Naive thymus-derived CD8-positive, alpha-beta T cell (primary cell): Measurements from ENCODE around the gene DENND1B. TPM values are rescaled to one million over a fixed set of nuclear protein-coding genes. Genes with fewer than 3 reads are reported as not detected.

Source experiments
- ATAC-seq, 2 donors: fragments of 150-1000 bp; cut with Tn5 transposase in 1 of 2; sonication (Bioruptor Pico), chemical (Tn5 transposase) in 1 of 2; 1 replicate in 1 of 2; 2 replicates in 1 of 2; pipeline ENCODE4 v1.10.0; 2021; ENCODE audit warnings: mild to moderate bottlenecking in 2 of 2, moderate library complexity in 2 of 2
- POLR2A ChIA-PET: fragments of 350-600 bp; sonication (Branson Sonifier 250); formaldehyde crosslinking; loops from one replicate; lab custom pipeline; 2021; ENCODE audit warnings: antibody characterized with exemption; lab: Charles Lee
- DNase-seq, 10 donors: peaks; one replicate each; pipeline versions ENCODE4 v3.0.0 to v3.0.0-alpha.2; 2020 to 2022
- H3K27ac Mint-ChIP-seq, 10 donors: one replicate each; pipeline ENCODE4 v1.8.0; 2020 to 2022; ENCODE audit warnings: mild to moderate bottlenecking in 10 of 10, mixed read lengths in 10 of 10, moderate library complexity in 4 of 10, inconsistent platforms in 1 of 10
- H3K27me3 Mint-ChIP-seq, 5 donors: one replicate each; pipeline ENCODE4 v1.8.0; 2021 to 2022; ENCODE audit warnings: mixed read lengths in 5 of 5
- H3K36me3 Mint-ChIP-seq, 3 donors: one replicate each; pipeline ENCODE4 v1.8.0; 2020 to 2022; ENCODE audit warnings: mixed read lengths in 3 of 3, mild to moderate bottlenecking in 2 of 3, inconsistent platforms in 1 of 3
- H3K4me1 Mint-ChIP-seq, 4 donors: one replicate each; pipeline ENCODE4 v1.8.0; 2021 to 2022; ENCODE audit warnings: mixed read lengths in 4 of 4
- H3K4me3 Mint-ChIP-seq, 10 donors: one replicate each; pipeline ENCODE4 v1.8.0; 2020 to 2022; ENCODE audit warnings: mild to moderate bottlenecking in 10 of 10, mixed read lengths in 10 of 10, moderate library complexity in 6 of 10, inconsistent platforms in 1 of 10
- H3K9me3 Mint-ChIP-seq, 9 donors: one replicate each; pipeline ENCODE4 v1.8.0; 2020 to 2022; ENCODE audit warnings: mixed read lengths in 9 of 9, mild to moderate bottlenecking in 3 of 9, inconsistent platforms in 1 of 9, moderate library complexity in 1 of 9
- polyA plus RNA-seq, 3 donors: library from polyadenylated mRNA; unstranded; fragments of 300-500 nt; fragmentation: Illumina TruSeq; gene quantifications; one replicate each; pipeline ENCODE4 v1.2.3, GENCODE V29; 2021
- total RNA-seq, 8 experiments: library from RNA in 2 of 8; stranded (reverse) in 2 of 8; gene quantifications; one replicate each; pipeline ENCODE4 v1.2.3 and lab custom pipeline; 2021 to 2026

The DENND1B gene
- total and polyA plus RNA-seq, 5 experiments from 2014 or later, result 5.5 to 14.0 (median 9.4) TPM

GRCh38 chr1:197800379-197801110 lies 25.3 kb upstream of the DENND1B start:
- ATAC-seq (no peak), DNase-seq (no peak)
- Mint-ChIP-seq H3K36me3 (peaks cover 3 to 31% (median 27%) of the 10 kb centered on the region in 3 donors), H3K9me3 (peaks cover 14 to 45% (median 31%) of the 10 kb centered on the region in 9 donors), H3K27ac (no peak overlapping the region), H3K4me3 (no peak overlapping the region), H3K4me1 (no peaks in the 10 kb centered on the region), H3K27me3 (peaks cover 0 to 10% (median 0%) of the 10 kb centered on the region in 5 donors)
- POLR2A ChIA-PET, result no interaction called here

- ATAC-seq (no peak), DNase-seq (no peak)
- peaks cover 3 to 33% (median 33%) of the 10 kb centered on the region in 3 donors for H3K36me3 Mint-ChIP-seq
- H3K4me3 Mint-ChIP-seq, result no peak overlapping the region
- H3K4me1 Mint-ChIP-seq, result no peaks in the 10 kb centered on the region
- POLR2A ChIA-PET, result no interaction called here
- H3K27ac Mint-ChIP-seq, result no peak overlapping the region
- peaks cover 14 to 48% (median 33%) of the 10 kb centered on the region in 9 donors for H3K9me3 Mint-ChIP-seq
- peaks cover 0 to 10% (median 0%) of the 10 kb centered on the region in 5 donors for H3K27me3 Mint-ChIP-seq
Measured at GRCh38 chr1:197799271-197799670, 24.0 kb upstream of the DENND1B start.

- ATAC-seq, result no peak
- no peak overlapping the region for H3K27ac Mint-ChIP-seq
- POLR2A ChIA-PET, result no interaction called here
Measured at GRCh38 chr1:197798492-197798891, 23.2 kb upstream of the DENND1B start.

GRCh38 chr1:197797010-197797409 lies 21.7 kb upstream of the DENND1B start:
- Mint-ChIP-seq H3K36me3 (peaks cover 3 to 37% (median 33%) of the 10 kb centered on the region in 3 donors), H3K9me3 (peaks cover 14 to 48% (median 33%) of the 10 kb centered on the region in 9 donors), H3K27me3 (peaks cover 0 to 10% (median 0%) of the 10 kb centered on the region in 5 donors), H3K4me3 (no peak overlapping the region), H3K4me1 (no peaks in the 10 kb centered on the region), H3K27ac (no peak overlapping the region)
- DNase-seq (no peak), ATAC-seq (no peak)
- POLR2A ChIA-PET, result no interaction called here

More at GRCh38 chr1:197798492-197798891, 23.2 kb upstream of the DENND1B start:
- H3K36me3 Mint-ChIP-seq, result peaks cover 3 to 33% (median 33%) of the 10 kb centered on the region in 3 donors
- H3K4me1 Mint-ChIP-seq, result no peaks in the 10 kb centered on the region
- DNase-seq, result no peak
- H3K27me3 Mint-ChIP-seq, result peaks cover 0 to 10% (median 0%) of the 10 kb centered on the region in 5 donors
- H3K9me3 Mint-ChIP-seq, result peaks cover 14 to 48% (median 33%) of the 10 kb centered on the region in 9 donors
- no peak overlapping the region for H3K4me3 Mint-ChIP-seq

GRCh38 chr1:197788741-197789739 lies 13.8 kb upstream of the DENND1B start:
- Mint-ChIP-seq H3K27me3 (no peaks in the 10 kb centered on the region), H3K36me3 (peaks cover 0 to 5% (median 0%) of the 10 kb centered on the region in 3 donors), H3K4me1 (no peaks in the 10 kb centered on the region), H3K4me3 (no peak overlapping the region), H3K27ac (no peak overlapping the region), H3K9me3 (peaks cover 0 to 2% (median 0%) of the 10 kb centered on the region in 9 donors)
- POLR2A ChIA-PET, result no interaction called here
- ATAC-seq (no peak), DNase-seq (no peak)

- no peaks in the 10 kb centered on the region for H3K27me3 Mint-ChIP-seq
- peaks cover 0 to 2% (median 0%) of the 10 kb centered on the region in 9 donors for H3K9me3 Mint-ChIP-seq
- H3K36me3 Mint-ChIP-seq, result no peaks in the 10 kb centered on the region
- H3K4me3 Mint-ChIP-seq, result no peak overlapping the region
- no peaks in the 10 kb centered on the region for H3K4me1 Mint-ChIP-seq
- H3K27ac Mint-ChIP-seq, result no peak overlapping the region
- DNase-seq, result no peak
- no peak for ATAC-seq
- POLR2A ChIA-PET, result no interaction called here
Measured at GRCh38 chr1:197787623-197788536, 12.6 kb upstream of the DENND1B start.

- H3K4me1 Mint-ChIP-seq, result no peaks in the 10 kb centered on the region
- ATAC-seq, result no peak
- H3K4me3 Mint-ChIP-seq, result no peak overlapping the region
- no peak for DNase-seq
- peaks cover 0 to 2% (median 0%) of the 10 kb centered on the region in 9 donors for H3K9me3 Mint-ChIP-seq
- no peak overlapping the region for H3K27ac Mint-ChIP-seq
- no peaks in the 10 kb centered on the region for H3K27me3 Mint-ChIP-seq
- POLR2A ChIA-PET, result no interaction called here
- H3K36me3 Mint-ChIP-seq, result no peaks in the 10 kb centered on the region
Measured at GRCh38 chr1:197787056-197787455, 11.8 kb upstream of the DENND1B start.

GRCh38 chr1:197786280-197786679 lies 11.0 kb upstream of the DENND1B start:
- POLR2A ChIA-PET, result no interaction called here
- ATAC-seq (no peak), DNase-seq (no peak)
- Mint-ChIP-seq H3K27me3 (no peaks in the 10 kb centered on the region), H3K4me3 (no peak overlapping the region), H3K4me1 (no peaks in the 10 kb centered on the region), H3K9me3 (peaks cover 0 to 2% (median 0%) of the 10 kb centered on the region in 9 donors), H3K36me3 (no peaks in the 10 kb centered on the region), H3K27ac (no peak overlapping the region)

- ATAC-seq (no peak), DNase-seq (no peak)
- Mint-ChIP-seq H3K4me3 (no peak overlapping the region), H3K27me3 (no peaks in the 10 kb centered on the region), H3K27ac (no peak overlapping the region), H3K36me3 (no peaks in the 10 kb centered on the region), H3K9me3 (peaks cover 0 to 2% (median 0%) of the 10 kb centered on the region in 9 donors), H3K4me1 (peaks cover 7 to 10% (median 8%) of the 10 kb centered on the region in 4 donors)
- POLR2A ChIA-PET, result no interaction called here
Measured at GRCh38 chr1:197783510-197783948, 8.2 kb upstream of the DENND1B start.

GRCh38 chr1:197782722-197783360 lies 7.6 kb upstream of the DENND1B start:
- Mint-ChIP-seq H3K36me3 (no peaks in the 10 kb centered on the region), H3K27ac (no peak overlapping the region), H3K27me3 (no peaks in the 10 kb centered on the region), H3K4me3 (no peak overlapping the region), H3K4me1 (peaks cover 8 to 15% (median 13%) of the 10 kb centered on the region in 4 donors), H3K9me3 (peaks cover 0 to 2% (median 0%) of the 10 kb centered on the region in 9 donors)
- DNase-seq (no peak), ATAC-seq (no peak)
- POLR2A ChIA-PET, result no interaction called here

GRCh38 chr1:197781968-197782721 lies 6.9 kb upstream of the DENND1B start:
- Mint-ChIP-seq H3K27ac (no peak overlapping the region), H3K9me3 (peaks cover 0 to 2% (median 0%) of the 10 kb centered on the region in 9 donors), H3K27me3 (no peaks in the 10 kb centered on the region), H3K36me3 (no peaks in the 10 kb centered on the region), H3K4me1 (peaks cover 8 to 21% (median 15%) of the 10 kb centered on the region in 4 donors), H3K4me3 (no peak overlapping the region)
- POLR2A ChIA-PET, result no interaction called here
- ATAC-seq (no peak), DNase-seq (no peak)
